A549 (cell line): ENCODE results near the gene SHROOM2.

Experiments
- BHLHE40 ChIP-seq: IDR thresholded peaks from 2 replicates; pipeline ENCODE4 v1.6.1; 2012; ENCODE audit warnings: low read depth, low read length, inconsistent platforms
- CEBPB ChIP-seq, 2 experiments: fragments of >200 bp in 1 of 2; sonication (Bioruptor Twin) in 1 of 2; formaldehyde crosslinking in 1 of 2; IDR thresholded peaks; 2 replicates each; pipeline ENCODE4 v1.6.1; 2012 to 2016
- CTCF ChIP-seq: fragments of >200 bp; sonication (Bioruptor Twin); formaldehyde crosslinking; IDR thresholded peaks from 3 replicates; pipeline ENCODE4 v1.5.1; 2016
- EP300 ChIP-seq, 2 experiments: fragments of >200 bp; sonication (Bioruptor Twin); formaldehyde crosslinking; IDR thresholded peaks; 2 replicates in 1 of 2; 3 replicates in 1 of 2; pipeline ENCODE4 v1.6.1; 2016 to 2017
- JUNB ChIP-seq: fragments of >200 bp; sonication (Bioruptor Twin); formaldehyde crosslinking; IDR thresholded peaks from 2 replicates; pipeline ENCODE4 v1.6.1; 2016
- MAFK ChIP-seq: fragments of 450-650 bp; IDR thresholded peaks from 2 replicates; pipeline ENCODE4 v1.6.1; 2014; ENCODE audit not compliant: partially characterized antibody
- POLR2A ChIP-seq: IDR thresholded peaks from 2 replicates; pipeline ENCODE4 v1.6.1; 2012; ENCODE audit warnings: mild to moderate bottlenecking, low read length
- RAD21 ChIP-seq, 2 experiments: fragments of >200 bp in 1 of 2; sonication (Bioruptor Twin) in 1 of 2; formaldehyde crosslinking in 1 of 2; IDR thresholded peaks in 1 of 2; conservative IDR thresholded peaks in 1 of 2; 2 replicates in 1 of 2; 3 replicates in 1 of 2; pipeline ENCODE4 v1.6.1; 2012 to 2018; ENCODE audit warnings: inconsistent platforms in 1 of 2

- TF ChIP-seq CTCF (no peak), CEBPB (IDR thresholded peaks at IDR 0.05) (no peak), POLR2A (no peak), EP300 (IDR thresholded peaks at IDR 0.05) (no peak), RAD21 (conservative IDR thresholded peaks at IDR 0.05 in 1 of 2, IDR thresholded peaks at IDR 0.05 in 1 of 2) (no peak), JUNB (no peak), MAFK (no peak), BHLHE40 (no peak)
Observed at GRCh38 chrX:9759337-9759736, 26.9 kb upstream of the SHROOM2 start.
